GM18873 (cell line): ENCODE data around the gene CTPS2.
"Not testable (repeated sequence)": the region's sequence is repeated elsewhere in the genome, so short reads cannot be mapped to it uniquely, and the experiment has no call there.

Source experiments
- ATAC-seq: cut with Tn5 transposase; IDR thresholded peaks from one replicate; pipeline ENCODE4 v1.9.1; 2021; ENCODE audit warnings: mild to moderate bottlenecking, moderate library complexity, moderate number of reproducible peaks; ENCODE audit not compliant: unreplicated experiment, low FRiP score

CTPS2 gene

DNA sequence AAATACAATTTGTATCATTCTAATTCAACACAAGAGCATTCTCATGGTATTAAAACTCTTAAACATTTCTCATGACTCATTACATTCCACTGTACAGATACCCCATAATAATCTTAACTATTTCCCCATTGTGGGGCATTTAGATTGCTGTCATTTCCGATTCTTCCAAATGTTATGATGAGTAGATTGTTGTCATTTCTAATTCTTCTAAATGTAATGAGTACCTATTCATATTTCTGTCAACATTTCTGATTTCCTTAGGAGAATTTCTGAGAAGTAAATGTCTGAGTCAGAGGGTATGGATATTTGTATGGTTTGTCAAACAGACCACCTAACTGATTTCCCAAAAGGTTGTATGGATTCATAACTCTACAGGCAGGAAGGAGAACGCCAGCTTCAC lies 54.2 kb downstream of the CTPS2 start:
- no peak for ATAC-seq

DNA sequence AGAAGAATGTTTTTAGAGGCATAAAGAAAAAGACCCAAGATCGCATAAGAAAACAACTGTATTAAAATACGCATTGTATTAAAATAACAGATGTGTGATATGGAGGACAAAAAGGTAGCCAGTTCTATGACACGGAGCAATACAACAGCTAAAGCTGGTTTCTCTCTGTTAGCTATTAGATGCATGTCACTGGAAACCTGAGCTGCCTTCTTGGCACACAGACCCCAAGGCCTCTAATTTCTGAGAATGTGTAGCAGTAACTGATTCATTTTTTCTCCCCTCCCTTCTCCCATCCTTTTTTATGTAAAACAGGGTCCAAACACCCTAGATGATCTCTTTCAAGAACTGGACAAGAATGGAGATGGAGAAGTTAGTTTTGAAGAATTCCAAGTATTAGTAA lies 58.4 kb downstream of the CTPS2 start:
- no peak for ATAC-seq

DNA sequence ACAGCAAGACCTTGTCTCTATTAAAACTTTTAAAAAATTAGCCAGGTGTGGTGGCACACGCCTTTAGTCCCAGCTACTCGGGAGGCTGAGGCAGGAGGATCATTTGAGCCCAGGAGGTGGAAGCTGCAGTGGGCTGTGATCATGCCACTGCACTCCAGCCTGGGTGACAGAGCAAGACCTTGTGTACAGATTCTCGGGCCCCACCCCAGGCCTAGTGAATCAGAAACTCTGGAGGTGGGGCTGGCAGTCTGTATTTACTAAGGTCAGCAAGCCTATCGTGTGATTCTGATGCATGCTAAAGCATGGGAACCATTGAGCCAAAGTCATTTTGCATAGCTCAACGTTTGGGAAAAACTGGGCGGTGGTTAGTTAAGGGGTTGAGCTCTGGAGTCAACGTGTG lies 59.0 kb downstream of the CTPS2 start:
- no peak for ATAC-seq

DNA sequence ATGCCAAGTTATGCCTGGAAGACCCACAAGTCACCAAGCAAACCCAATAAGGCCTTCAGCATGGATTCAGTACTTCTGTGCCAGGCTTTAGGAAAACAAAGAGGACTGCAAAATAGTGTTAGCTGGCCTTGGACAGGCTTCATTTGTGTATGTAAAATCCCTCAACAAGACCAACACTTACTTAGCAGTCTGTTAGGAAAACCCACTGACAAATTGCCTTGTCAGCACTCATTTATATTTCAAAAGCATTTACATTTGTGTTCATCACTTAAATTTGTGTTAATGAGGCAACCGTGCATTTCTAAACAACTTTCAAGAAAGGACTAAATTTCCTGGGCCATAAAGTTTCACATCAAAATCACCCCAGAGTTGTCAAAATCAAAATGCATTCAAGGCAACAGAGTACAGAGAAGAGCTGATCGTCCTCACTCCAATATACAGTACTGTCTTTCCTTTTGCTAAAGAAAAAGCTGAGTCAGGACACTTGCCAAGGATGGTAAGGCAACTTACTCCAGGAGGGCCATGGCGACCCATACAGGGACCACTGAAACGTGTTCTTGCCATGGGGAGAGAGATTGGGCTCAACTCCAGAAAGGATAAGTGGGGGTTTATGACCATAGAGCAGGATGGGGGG lies 61.0 kb downstream of the CTPS2 start:
- no peak for ATAC-seq

DNA sequence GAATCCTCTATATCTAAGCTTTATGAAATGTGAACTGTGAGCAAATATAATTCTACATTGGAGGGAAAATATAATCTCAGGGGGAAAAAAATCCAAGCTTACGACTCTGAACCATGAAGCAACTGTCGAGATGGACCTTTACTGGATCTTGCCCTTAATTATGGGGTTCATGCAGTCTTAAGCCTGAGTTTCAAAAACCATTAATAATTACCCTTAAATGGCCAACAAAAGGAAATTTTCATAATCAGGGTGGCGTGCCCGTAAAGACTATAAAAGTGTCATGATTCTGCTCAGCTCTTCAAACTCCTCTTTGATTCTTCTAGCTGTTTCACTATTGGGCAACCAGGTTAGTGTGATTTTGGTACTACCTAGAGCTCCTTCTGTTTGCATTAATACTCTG lies 62.6 kb downstream of the CTPS2 start, which contains the start of gene S100G:
Gene S100G (plus strand): TSS at position 301 of the 400 bp plus-strand sequence. CDS start 849 bp downstream, outside the sequence.
- ATAC-seq, result no peak

DNA sequence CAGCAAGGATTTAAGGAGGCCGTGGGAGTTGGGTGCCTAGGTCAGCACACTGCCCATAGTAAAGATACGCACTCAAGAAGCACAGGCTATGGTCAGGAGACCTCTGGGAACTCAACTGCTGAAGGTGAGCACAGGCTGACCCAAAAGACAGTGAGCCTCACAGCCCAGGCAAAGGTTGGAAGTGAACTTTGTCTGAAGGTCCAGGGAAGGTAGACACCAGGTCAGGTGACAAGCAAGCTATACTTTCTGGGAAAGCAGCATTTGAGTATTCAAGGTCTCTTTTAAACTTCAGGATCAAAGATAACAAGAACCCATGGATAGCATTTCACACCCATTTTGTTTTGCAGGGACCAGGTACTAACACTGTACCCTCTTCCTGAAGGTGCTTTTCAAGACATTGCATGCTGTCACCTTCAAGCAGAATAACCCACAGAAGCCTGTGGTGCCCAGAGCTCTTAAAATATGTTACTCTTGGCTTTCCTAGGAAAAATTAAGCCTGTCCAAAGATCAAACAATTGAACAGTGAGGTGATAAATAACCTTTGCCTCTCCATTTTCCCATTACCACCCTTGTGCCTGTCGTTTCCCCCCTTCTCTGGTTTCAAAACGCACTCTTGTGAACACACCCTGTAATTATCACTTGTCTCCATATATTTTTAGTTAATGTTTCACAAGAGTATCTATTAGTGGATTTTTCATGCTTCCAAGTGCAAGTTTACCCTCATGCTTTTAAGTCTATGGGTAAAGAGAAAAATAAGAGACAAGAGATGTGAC lies 65.9 kb downstream of the CTPS2 start:
- no peak for ATAC-seq

DNA sequence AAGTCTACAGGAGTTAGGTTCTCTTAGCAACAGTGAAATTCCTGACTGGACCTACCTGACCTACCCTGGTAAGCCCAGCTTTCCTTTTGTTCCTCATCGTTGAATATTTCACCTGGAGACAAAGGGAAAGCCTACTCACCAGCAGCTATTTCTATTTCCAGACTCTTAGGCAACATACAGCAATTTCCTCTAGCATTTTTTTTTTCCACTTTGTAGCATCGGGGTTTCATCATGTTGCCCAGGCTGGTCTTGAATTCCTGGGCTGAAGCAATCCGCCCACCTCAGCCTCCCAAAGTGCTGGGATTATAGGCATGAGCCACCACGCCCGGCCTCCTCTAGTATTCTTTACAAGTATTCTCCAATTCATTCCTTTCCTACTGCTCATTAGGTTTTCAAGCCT lies 69.3 kb downstream of the CTPS2 start:
- ATAC-seq, result no peak

DNA sequence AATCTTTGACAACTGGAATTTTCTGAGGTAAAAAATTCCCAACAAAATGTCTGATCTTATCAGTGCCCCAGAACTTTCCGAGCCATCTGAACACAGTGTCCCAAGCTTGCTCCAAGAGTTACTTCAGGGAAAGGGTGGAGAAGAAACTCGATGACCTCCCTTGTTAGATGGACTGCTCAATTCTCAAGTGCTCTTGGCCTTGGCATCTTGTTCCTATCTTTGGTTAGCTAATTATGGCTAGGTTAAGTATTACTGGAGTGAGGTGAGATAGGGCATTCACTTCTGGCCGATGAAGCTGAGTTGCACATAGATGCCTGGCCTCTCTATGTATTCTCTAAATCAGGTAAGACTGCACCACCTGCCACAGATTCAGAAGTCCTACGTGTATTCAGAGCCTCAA lies 71.6 kb downstream of the CTPS2 start:
- ATAC-seq, result no peak

DNA sequence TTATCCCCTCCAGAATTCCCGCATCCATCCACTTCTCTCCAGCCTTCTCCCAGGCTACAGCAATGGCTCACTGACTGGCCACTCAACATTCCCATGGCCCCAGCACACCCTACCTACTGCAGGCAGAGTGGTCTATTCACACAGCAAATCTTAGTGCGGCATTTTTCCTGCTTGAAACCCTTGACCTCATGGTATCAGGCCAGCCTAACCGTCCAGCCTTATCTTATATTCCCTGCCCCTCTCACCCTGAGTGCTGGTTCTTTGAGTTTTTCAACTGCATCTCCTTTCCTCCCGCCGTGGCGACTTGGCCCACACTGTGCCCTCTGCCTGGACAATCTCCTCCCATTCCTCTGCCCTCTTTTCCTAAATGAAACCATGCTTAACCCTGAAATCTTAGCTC lies 72.5 kb downstream of the CTPS2 start:
- no peak for ATAC-seq

DNA sequence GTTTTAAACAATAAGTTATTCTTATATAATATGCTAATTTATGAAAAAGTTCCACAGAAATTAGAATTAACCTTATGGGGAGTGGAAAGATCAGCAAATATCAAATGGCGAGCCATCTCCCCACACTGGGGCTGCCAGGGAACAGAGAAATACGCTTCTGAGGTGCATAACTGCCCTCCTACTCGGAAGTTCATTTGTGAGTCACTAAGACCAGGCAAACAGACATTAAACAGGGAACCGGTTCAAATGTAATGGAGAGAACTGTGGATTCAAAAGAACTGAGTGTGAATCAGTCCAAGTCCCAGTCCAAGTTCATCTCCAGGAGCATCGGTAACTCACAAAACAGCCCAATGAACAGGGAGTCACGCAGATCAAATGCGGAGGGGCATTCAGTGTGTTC lies 73.9 kb downstream of the CTPS2 start:
- no peak for ATAC-seq

DNA sequence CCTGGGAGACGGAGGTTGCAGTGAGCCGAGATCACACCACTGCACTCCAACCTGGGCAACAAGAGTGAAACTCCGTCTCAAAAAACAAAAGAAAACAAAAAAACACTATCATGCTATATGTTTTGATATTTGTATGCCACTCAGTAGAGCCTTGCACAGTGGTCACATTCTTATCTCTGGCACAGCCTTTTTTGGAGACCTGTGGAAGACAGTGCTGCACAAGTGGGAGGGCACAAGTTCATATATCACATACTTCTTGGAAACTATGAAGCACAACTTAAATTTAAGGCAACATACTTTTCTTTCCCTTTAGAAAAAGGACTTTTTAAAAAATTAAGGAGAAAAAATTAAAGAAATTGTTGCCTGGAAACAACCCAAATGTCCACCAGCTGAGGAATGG lies 76.9 kb downstream of the CTPS2 start:
- ATAC-seq, result no peak

DNA sequence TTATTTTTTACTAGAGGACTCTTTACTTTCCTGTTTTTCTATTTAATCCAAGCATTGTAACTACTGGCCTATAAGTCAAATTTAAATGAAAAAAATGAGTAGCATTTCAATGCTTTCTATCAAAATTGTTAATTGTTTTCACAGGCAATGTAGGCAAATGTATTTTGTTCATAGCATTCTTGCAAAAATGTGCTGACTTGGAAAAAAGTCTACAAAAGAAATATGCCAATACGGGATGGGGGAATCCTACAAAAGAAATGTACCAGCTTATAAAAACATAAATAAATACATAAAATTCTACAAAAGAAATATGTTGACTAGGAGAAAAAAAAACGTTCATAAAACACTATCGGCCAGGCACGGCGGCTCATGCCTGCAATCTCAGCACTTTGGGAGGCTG lies 77.4 kb downstream of the CTPS2 start:
- no peak for ATAC-seq

DNA sequence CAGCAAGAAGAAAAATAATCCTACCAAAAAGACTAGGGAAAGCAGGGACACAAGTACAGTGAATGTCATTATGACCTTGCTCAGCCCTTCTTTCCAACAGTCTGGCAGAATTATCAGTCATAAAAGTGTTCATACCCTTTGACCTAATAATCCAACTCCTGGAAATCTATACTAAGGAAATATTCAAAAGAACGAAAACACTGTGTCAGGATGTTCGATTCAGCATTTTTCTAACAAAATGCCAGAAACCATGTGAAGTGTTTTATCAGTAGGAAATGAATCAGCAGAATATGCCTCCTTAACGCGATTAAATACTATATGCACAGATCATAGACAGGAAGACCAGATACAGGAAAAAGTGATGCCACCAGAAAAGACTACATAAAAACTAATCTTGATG lies 78.7 kb downstream of the CTPS2 start:
- ATAC-seq, result no peak

DNA sequence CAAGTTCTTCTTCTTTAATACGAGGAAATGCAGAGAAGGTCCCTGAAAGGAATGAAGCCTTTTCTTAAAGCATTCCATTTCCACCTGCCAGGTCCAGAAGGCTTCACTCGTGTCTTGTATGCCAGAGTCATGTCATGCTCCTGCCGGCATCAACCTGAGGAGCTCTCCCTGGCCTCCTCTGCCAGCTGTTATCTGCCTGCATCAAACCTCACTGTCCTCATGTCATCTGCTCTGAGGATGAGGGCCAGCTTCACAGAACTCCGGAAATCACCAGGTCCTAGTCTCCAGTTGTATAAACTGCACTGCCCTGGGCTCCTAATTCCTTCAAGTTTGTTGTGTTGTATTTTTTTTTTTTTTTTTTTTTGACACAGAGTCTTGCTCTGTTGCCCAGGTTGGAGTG lies 82.6 kb downstream of the CTPS2 start:
- ATAC-seq, result no peak

DNA sequence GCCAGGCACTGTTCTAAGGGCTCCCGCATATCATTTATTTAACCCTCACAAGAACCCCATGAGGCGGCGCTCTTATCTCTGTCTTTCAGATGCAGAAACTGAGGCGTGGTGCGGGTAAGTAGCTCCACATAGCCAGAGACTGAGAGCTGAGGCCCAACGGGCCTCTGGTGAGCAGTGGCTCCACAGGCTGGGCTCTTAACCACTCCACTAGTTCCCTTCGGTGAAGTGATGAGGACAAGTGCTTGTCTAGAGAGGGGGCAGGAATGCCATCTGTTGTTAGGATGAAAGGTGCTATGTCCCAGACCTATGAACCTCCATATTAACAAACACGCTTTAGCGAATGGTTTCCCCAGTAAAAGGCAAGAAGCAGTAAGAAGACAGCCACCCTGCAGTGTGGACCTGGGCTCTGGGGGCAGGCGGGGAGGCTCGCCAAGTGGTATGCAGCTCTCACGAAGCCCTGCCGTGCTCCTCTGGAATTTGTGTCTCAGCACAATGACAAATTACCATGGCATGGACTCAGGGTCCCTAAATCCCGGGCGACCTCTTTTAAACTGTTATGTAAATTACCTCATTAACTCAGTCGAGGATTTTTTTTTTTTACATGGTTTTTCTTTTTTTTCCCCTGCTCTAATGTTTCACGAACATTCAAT lies 83.4 kb downstream of the CTPS2 start:
- ATAC-seq, result no peak

DNA sequence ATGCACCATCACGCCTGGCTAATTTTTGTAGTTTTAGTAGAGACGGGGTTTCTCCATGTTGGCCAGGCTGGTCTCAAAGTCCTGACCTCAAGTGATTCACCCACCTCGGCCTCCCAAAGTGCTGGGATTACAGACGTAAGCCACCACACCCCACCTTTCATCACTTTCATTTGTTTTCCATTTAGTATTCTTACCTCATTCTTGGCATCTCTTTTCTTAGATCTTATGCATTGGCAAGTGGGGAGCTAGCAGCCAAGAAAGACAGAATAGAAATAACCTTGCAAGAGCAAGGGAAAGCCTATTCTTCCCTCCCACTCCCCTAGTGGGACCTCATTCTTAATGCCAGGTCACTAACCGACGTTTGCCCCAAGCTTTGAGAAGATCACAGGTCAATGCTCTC lies 84.0 kb downstream of the CTPS2 start:
- ATAC-seq, result not testable (repeated sequence)

DNA sequence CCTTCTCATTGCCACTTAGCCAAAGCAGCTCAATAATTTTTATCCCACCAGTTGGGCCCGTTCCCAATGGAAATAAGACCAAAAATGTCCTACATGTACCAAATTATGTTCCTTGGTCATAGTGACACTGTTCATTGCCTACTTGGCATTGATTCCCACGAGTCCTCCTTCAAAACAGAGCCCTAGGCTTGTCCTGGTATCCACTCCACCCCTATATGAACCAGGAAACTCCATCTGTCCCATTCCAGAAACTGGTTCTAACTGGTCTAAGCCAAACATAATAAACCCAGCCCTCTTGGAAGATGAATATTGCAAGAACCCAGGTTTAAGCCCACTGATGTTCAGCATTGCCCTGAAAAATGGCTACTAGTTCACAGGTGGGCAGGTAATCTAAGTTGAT lies 93.4 kb downstream of the CTPS2 start:
- ATAC-seq, result no peak

DNA sequence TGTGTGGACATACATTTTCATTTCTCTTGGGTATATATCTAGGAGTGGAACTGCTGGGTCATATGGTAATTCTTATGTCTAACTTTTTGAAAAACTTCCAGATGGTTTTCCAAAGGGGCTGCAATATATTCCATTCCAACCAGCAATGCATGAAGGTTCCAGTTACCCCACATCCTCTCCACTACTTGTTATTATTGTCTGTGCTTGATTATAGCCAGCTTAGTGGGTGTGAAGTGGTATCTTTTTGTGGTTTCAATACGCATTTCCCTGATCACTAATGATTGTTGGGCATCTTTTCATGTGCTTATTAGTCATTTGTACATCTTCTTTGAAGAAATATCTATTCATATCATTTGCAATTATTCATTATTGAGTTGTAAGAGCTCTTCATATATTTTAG lies 94.0 kb downstream of the CTPS2 start:
- ATAC-seq, result no peak

DNA sequence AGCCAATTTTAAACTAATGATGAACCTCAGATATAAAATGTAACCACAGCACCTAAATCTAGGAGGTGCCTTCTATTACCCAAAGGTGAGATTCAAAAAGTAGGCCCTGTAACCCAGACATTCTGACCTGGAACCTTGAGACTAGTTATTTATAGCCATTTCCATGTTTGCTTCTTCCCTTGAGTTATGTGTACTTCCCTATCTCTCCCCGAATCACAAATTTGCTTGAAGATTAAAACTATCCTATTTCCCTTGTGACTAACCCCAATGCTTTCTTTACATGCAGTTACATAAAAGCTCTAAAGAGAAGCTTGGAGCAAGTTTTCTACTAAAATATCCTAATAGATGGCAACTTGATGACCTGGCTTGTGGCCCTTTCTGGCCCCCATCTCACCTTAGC lies 95.1 kb downstream of the CTPS2 start:
- ATAC-seq, result no peak

DNA sequence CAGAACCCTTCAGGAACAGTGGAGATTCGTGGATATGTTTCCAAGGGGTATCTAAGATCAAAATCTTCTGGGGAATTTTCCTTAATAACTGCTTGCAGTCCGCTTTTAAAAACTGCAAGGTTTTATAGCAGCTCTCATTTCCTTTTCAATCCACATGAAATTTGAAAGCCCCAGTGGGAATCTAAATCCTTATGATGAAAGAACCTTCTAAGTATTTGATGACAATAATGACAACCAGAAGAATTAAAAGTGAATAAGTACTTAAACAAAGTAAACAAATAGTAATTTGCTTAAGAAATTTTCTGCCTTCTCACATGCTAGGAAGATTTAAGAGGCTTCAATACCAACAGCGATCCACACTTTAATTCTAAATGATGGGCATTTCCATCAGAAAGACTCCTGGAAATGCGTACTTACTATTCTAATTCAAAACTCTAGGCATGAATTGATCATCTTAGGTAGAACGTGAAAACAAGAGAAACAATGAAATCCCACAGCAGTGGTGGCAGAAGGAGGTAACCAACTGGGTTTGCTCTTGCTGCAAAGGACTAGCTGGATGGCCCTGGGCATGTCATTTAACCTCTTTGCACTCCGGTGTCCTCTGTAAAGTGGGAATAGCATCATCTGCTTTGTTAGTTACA lies 100.1 kb downstream of the CTPS2 start:
- ATAC-seq, result no peak

DNA sequence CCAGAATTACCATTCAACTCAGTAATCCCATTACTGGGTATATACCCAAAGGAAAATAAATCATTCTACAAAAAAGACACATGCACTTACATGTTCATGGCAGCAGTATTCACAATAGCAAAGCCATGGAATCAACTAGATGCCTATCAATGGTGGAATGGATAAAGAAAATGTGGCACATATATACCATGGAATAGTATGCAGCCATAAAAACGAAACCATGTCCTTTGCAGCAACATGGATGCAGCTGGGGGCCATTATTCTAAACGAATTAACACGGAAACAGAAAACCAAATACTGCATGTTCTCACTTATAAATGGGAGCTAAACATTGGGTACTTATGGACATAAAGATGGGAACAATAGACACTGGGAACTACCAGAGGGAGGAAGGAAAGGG lies 101.8 kb downstream of the CTPS2 start:
- not testable (repeated sequence) for ATAC-seq
